Measurements from ENCODE around the gene GCLC. TPM values are rescaled to one million over a fixed set of nuclear protein-coding genes. Genes with fewer than 3 reads are reported as not detected.
"Not testable (repeated sequence)": the region's sequence is repeated elsewhere in the genome, so short reads cannot be mapped to it uniquely, and the experiment has no call there.

GCLC gene
- total RNA-seq, 2 donors from 2014 or later, result 20.7 to 22.2 TPM

DNA sequence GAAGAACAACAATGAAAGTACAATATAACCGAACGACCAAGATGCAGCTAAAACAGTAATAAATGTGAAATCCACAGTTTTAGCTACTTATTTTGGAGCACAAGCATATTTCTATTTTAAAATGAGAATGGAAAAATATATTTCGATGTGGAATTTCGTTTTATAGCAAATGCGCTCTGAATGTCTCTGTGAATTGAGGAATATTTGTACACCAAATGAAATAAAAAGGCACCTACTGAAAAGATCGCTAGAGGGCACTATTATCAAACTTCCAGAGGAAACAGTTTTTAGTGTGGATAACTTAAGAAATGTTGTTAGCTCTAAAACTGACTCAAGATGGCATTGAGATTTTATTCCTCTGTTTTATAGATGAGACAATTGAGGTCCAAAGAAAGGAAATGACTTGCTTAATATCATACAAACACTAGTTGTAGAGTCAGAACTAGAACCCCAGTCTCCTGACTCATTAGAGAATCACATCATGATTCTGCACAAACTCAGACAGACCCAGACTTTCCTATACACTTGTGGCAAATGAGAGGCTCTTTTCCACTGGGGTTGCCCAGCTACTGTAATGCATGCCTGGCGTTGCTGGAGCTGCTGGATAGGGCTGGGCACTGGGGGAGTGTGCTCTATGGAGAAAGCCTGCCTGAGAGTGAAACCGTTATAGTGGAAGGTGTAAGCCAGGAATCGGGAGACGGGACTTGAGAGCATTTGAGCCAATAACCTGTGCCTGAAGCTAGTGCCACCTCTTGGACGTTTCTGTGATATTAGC, 51.9 kb downstream of the GCLC start:
- no peaks in the 10 kb centered on the region for H3K9me3 ChIP-seq (ENCODE audit: control insufficient read depth, low read length, poor library complexity, severe bottlenecking)
- Mint-ChIP-seq H3K36me3 (ENCODE audit: low read depth) (no peaks in the 10 kb centered on the region), H3K4me1 (peaks cover 4% of the 10 kb centered on the region), H3K4me3 (no peak overlapping the region), H3K27me3 (peaks cover 7% of the 10 kb centered on the region), H3K27ac (no peak overlapping the region)
- ATAC-seq (peak; percentile 51), DNase-seq (no peak)

DNA sequence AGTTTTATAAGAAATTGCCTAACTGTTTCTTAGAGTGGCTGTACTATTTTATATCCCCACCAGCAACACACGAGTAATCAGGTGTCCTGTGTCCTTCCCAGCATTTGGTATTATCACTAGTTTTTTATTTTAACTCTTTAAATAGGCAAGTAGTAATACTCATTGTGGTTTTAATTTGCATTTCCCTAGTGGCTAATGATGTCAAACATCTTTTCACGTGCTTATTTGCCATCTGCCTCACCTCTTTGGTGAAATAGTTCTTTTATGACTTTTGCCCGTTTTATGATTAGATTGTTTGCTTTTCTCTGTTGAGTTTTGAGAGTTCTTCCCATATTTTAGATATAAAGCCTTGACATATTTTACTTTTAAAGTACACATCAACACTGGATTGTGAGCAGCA, 57.8 kb downstream of the GCLC start:
- no peak for ATAC-seq
- no peak for DNase-seq
- no peaks in the 10 kb centered on the region for H3K36me3 Mint-ChIP-seq (ENCODE audit: low read depth)
- H3K9me3 ChIP-seq (ENCODE audit: control insufficient read depth, low read length, poor library complexity, severe bottlenecking), result no peaks in the 10 kb centered on the region
- H3K4me1 Mint-ChIP-seq, result peaks cover 4% of the 10 kb centered on the region
- H3K4me3 Mint-ChIP-seq, result no peak overlapping the region
- H3K27ac Mint-ChIP-seq, result no peak overlapping the region
- H3K27me3 Mint-ChIP-seq, result peaks cover 31% of the 10 kb centered on the region

DNA sequence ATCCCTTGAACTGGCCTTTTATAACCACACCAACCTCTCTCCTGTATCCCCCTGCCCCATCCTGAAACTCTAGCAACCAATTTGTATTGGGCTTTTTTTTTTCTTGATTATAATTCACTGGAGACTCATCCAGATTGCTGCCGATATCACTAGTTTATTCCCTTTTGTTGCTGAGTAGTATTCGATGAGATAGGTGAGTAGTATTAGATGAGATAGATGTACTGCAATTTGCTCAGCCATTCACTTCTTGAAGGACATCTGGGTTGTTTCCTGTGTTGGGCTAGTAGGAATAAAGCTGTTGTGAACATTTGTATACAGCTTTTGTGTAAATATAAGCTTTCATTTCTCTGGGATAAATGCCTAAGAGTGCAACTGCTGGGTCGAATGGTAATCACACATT, 58.2 kb downstream of the GCLC start:
- Mint-ChIP-seq H3K4me3 (no peak overlapping the region), H3K36me3 (ENCODE audit: low read depth) (no peaks in the 10 kb centered on the region), H3K4me1 (peaks cover 6% of the 10 kb centered on the region), H3K27me3 (peaks cover 31% of the 10 kb centered on the region), H3K27ac (no peak overlapping the region)
- no peak for DNase-seq
- no peaks in the 10 kb centered on the region for H3K9me3 ChIP-seq (ENCODE audit: control insufficient read depth, low read length, poor library complexity, severe bottlenecking)
- ATAC-seq, result no peak

DNA sequence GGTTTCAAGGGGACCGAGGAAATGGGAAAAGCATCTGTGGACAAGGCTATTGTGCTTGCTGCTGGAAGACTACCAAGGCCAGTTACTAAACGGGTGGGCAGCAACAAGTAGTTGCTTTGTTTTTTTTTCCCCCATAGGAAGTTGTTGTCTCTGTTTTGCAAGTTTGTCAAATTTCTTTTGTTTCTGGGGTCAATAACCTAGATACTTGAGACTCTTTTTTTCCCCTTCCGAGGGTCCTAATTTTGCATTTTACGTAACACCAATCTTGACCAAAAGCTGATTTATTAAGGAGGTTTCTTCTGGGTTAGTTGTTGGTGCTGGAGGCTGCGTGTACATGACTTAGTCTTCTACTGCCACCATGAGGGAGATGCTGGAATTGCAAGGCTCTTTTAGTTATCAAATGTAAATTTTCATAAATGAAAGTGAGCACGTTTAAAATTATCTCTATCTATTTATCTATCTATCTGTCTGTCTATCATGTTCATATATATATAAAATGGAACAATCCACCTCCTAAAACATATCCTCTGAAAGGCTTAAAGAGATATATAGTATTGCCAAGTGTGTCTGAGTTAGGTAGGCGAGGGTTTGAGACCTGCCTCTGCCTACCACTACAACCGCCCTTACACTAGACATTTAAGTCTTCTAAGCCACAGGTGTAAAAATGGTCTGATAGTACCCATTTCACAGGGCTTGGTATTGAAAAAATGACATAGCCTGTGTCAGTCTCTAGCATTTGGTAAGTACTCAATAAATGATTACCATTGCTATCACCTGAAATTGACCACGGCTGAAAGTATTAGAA, 60.2 kb downstream of the GCLC start:
- peaks cover 3% of the 10 kb centered on the region for H3K36me3 Mint-ChIP-seq (ENCODE audit: low read depth)
- H3K9me3 ChIP-seq (ENCODE audit: control insufficient read depth, low read length, poor library complexity, severe bottlenecking), result no peaks in the 10 kb centered on the region
- ATAC-seq, result peak; percentile 68
- peak; percentile 37 to 66 (median 46) for DNase-seq
- H3K4me3 Mint-ChIP-seq, result no peak overlapping the region
- H3K27me3 Mint-ChIP-seq, result peaks cover 31% of the 10 kb centered on the region
- peaks cover 17% of the 10 kb centered on the region for H3K4me1 Mint-ChIP-seq
- no peak overlapping the region for H3K27ac Mint-ChIP-seq

DNA sequence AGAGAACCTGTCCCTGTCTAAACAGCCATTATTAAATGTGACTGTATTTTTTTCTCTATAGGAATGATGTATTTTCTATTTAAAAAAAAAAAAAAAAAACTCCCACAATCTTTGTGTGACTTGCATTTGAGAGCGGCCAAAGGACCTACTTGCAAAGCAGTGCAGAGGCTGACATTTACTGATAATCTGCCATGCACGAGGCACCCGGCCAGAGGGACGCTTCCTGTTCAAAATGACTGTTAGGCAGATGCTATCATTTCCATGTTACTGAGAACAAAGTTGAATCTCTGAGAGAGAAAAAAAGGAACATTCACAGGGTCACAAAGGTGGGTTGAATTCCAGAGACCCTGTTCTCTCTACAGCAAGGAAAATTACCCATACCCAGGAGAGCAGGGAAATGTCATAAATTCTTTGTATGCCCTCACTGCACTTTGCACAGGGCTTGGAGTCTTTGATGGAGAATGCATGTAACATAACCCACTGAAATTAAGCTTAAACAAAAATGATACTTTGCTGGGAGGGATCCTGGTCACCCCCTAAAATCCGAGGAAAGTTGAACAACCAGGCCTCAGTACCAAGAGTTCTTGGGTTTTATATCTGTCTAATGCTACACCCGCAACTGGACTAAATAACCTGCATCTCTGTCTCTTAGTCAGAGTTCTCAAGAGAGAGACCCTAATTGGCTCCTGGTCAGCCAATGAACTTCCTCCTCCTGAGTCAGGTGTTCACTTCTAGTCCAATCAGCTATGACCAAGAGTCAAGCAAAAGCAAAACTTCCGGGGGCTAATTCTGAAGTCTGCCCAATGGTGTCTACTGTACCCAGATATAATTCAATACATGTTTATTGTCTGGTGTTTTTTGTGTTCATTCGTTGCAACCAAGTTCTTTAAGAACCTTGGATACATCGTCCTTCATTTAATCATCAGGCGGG, 61.2 kb downstream of the GCLC start:
- H3K4me1 Mint-ChIP-seq, result peaks cover 17% of the 10 kb centered on the region
- H3K27ac Mint-ChIP-seq, result no peak overlapping the region
- ATAC-seq (no peak), DNase-seq (no peak)
- H3K36me3 Mint-ChIP-seq (ENCODE audit: low read depth), result peaks cover 3% of the 10 kb centered on the region
- H3K9me3 ChIP-seq (ENCODE audit: control insufficient read depth, low read length, poor library complexity, severe bottlenecking), result no peaks in the 10 kb centered on the region
- H3K27me3 Mint-ChIP-seq, result peaks cover 31% of the 10 kb centered on the region
- no peak overlapping the region for H3K4me3 Mint-ChIP-seq

DNA sequence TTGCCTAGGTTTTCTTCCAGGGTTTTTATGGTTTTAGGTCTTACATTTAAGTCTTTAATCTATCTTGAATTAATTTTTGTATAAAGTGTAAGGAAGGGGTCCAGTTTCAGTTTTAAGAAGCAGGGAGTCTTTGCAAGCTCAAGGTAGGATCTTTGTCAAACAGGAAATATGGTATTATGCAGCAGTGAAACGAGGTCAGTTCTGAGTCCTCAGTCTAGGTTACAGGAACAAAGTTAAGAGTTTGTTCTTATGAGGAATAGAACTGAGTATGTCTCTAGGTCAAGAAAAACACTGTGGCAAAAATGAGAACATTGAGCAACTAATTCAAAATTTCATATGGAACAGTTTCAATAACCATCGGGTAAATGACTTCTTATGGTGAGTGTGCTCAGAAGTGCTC, 63.6 kb downstream of the GCLC start:
- DNase-seq (no peak), ATAC-seq (peak; percentile 49)
- Mint-ChIP-seq H3K27me3 (peaks cover 13% of the 10 kb centered on the region), H3K4me3 (peak overlapping the region; percentile 52), H3K27ac (peak overlapping the region; percentile 65), H3K4me1 (peaks cover 17% of the 10 kb centered on the region), H3K36me3 (ENCODE audit: low read depth) (peaks cover 5% of the 10 kb centered on the region)
- no peaks in the 10 kb centered on the region for H3K9me3 ChIP-seq (ENCODE audit: control insufficient read depth, low read length, poor library complexity, severe bottlenecking)

DNA sequence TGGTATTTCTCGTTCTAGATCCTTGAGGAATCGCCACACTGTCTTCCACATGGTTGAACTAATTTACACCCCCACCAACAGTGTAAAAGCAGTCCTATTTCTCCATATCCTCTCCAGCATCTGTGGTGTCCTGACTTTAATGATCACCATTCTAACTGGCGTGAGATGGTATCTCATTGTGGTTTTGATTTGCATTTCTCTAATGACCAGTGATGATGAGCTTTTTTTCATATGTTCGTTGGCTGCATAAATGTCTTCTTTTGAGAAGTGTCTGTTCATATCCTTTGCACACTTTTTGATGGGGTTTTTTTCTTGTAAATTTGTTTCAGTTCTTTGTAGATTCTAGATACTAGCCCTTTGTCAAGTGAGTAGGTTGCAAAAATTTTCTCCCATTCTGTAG, 64.1 kb downstream of the GCLC start:
- not testable (repeated sequence) for H3K36me3 Mint-ChIP-seq (ENCODE audit: low read depth); DNase-seq; ATAC-seq; H3K9me3 ChIP-seq (ENCODE audit: control insufficient read depth, low read length, poor library complexity, severe bottlenecking)
- Mint-ChIP-seq H3K4me3 (peak overlapping the region; percentile 52), H3K27ac (peak overlapping the region; percentile 65), H3K27me3 (peaks cover 11% of the 10 kb centered on the region), H3K4me1 (peaks cover 17% of the 10 kb centered on the region)

DNA sequence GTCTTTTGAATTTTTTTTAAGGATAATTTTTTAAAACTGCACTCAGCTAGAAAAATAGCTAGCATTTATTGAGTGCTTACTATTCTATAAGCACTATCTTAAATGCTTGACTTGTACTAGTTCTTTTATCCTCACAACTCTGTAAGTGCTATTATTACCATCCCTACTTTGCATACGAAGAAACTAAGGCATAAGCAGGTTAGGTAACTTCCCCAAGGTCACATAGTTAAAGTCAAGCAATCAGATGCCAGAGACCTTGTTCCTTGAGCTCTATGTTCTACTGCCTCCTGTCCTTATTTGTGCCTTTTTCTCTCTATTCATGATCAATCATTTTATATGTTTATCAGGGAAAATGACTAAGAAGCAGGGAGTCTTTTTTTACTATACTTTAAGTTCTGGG, 65.0 kb downstream of the GCLC start:
- H3K36me3 Mint-ChIP-seq (ENCODE audit: low read depth), result peaks cover 5% of the 10 kb centered on the region
- ATAC-seq, result no peak
- peaks cover 2% of the 10 kb centered on the region for H3K27me3 Mint-ChIP-seq
- no peaks in the 10 kb centered on the region for H3K9me3 ChIP-seq (ENCODE audit: control insufficient read depth, low read length, poor library complexity, severe bottlenecking)
- H3K4me3 Mint-ChIP-seq, result no peak overlapping the region
- peaks cover 17% of the 10 kb centered on the region for H3K4me1 Mint-ChIP-seq
- H3K27ac Mint-ChIP-seq, result no peak overlapping the region
- no peak for DNase-seq

DNA sequence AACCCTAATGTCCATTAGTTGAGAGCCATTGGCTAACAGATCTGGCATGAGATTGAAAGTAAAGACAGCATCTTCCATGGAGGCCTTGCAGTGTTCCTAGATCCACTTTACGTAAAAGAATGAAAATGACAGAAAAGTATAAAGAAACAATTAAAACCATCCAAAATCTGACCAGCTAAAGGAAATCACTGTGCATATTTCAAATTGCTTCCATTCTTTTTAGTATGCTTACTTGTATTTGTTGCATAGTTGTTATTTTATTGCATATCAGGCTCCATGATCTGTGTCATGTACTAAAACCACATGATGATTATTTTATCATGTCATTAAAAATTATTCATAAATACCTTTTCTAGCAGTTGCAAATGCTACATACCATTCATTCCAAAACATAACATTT, 67.9 kb downstream of the GCLC start:
- Mint-ChIP-seq H3K36me3 (ENCODE audit: low read depth) (peaks cover 5% of the 10 kb centered on the region), H3K27me3 (no peaks in the 10 kb centered on the region), H3K4me3 (no peak overlapping the region), H3K4me1 (peaks cover 12% of the 10 kb centered on the region), H3K27ac (no peak overlapping the region)
- H3K9me3 ChIP-seq (ENCODE audit: control insufficient read depth, low read length, poor library complexity, severe bottlenecking), result no peaks in the 10 kb centered on the region
- ATAC-seq, result no peak
- no peak for DNase-seq

DNA sequence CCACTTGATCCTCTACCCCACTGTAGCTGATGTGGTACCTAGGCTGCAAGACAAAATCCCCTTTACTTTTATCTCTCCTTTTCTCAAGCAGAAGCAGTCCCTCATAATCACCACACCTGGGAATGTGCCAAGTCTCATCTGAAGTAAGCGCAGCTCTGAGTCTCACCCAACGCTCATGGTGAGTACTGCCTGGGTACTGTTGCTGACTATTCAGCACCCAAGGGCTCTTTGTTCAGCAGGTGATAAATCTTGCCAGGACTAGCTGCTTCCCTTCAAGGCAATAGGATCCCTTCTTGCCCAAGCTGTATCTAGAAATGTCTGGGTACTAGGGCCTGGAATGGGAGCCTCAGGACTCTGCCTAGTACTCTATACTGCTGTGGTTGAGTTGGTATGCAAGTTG, 70.9 kb downstream of the GCLC start:
- DNase-seq (no peak), ATAC-seq (no peak)
- no peaks in the 10 kb centered on the region for H3K27me3 Mint-ChIP-seq
- peaks cover 13% of the 10 kb centered on the region for H3K4me1 Mint-ChIP-seq
- H3K4me3 Mint-ChIP-seq, result no peak overlapping the region
- H3K27ac Mint-ChIP-seq, result no peak overlapping the region
- H3K36me3 Mint-ChIP-seq (ENCODE audit: low read depth), result peaks cover 4% of the 10 kb centered on the region
- H3K9me3 ChIP-seq (ENCODE audit: control insufficient read depth, low read length, poor library complexity, severe bottlenecking), result no peaks in the 10 kb centered on the region

DNA sequence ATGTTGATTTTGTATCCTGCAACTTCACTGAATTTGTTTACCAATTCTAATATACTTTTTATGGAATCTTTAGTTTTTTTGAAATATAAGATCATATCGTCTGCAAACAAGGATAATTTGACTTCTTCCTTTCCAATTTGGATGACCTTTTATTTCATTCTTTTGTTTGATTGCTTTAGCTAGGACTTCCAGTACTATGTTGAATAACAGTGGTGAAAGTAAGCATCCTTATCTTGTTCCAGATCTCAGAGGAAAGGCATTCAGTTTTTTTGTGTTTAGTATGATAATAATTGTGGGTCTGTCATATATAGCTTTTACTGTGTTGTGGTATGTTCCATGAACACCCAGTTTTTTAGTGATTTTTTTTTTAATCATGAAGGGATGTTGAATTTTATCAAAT, 75.7 kb downstream of the GCLC start:
- H3K9me3 ChIP-seq (ENCODE audit: control insufficient read depth, low read length, poor library complexity, severe bottlenecking), result no peaks in the 10 kb centered on the region
- Mint-ChIP-seq H3K27ac (no peak overlapping the region), H3K4me3 (no peak overlapping the region), H3K27me3 (no peaks in the 10 kb centered on the region), H3K36me3 (ENCODE audit: low read depth) (peaks cover 3% of the 10 kb centered on the region), H3K4me1 (peaks cover 15% of the 10 kb centered on the region)
- no peak for ATAC-seq
- no peak for DNase-seq

DNA sequence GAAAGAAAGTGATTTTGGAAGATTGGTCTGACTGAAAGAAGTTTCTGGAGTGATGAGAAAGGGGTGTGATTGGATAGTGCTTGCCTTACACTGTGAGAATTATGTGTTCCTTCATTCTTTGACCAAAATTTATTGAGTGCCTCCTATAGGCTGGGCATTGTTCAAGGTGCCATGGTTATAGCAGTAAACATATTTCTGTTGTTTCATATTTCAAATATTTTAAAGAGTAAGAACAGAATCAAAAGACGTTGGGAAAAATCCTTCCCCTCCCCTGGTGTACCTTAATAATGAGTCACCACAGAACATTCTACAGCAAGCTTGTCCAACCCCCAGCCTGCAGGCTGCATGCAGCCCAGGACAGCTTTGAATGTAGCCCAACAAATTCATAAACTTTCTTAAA, 78.6 kb downstream of the GCLC start:
- H3K9me3 ChIP-seq (ENCODE audit: control insufficient read depth, low read length, poor library complexity, severe bottlenecking), result no peaks in the 10 kb centered on the region
- no peak for DNase-seq
- H3K36me3 Mint-ChIP-seq (ENCODE audit: low read depth), result peaks cover 3% of the 10 kb centered on the region
- no peak overlapping the region for H3K4me3 Mint-ChIP-seq
- peaks cover 17% of the 10 kb centered on the region for H3K4me1 Mint-ChIP-seq
- no peak for ATAC-seq
- no peak overlapping the region for H3K27ac Mint-ChIP-seq
- H3K27me3 Mint-ChIP-seq, result peaks cover 7% of the 10 kb centered on the region

DNA sequence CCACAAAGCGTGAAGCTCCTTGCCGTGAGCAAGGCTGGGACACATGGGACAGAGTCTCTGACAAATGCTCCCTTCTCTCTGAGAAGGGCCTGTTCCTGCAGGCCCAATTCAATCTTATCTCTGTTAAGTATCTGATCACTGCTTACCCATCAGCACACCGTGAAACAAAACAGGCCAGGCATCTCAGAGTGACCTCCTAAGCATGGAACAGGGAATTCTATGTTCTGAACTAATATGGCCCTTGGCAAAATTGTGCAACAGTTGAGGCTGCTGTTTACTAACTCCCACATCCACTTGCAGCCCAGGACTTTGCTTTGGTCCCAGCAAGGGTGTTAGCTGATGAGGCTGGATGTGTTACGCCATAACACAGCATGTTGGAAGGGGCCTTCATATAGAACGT, 79.2 kb downstream of the GCLC start:
- Mint-ChIP-seq H3K36me3 (ENCODE audit: low read depth) (peaks cover 3% of the 10 kb centered on the region), H3K4me3 (no peak overlapping the region), H3K27ac (no peak overlapping the region), H3K4me1 (peaks cover 17% of the 10 kb centered on the region), H3K27me3 (peaks cover 7% of the 10 kb centered on the region)
- DNase-seq (no peak), ATAC-seq (no peak)
- H3K9me3 ChIP-seq (ENCODE audit: control insufficient read depth, low read length, poor library complexity, severe bottlenecking), result no peaks in the 10 kb centered on the region

Measured in T-helper 17 cell (primary cell).